ENCODE results near the gene NRG3.
A peak's percentile ranks its signal among the peaks of the same experiment; 100 is the strongest.

The NRG3 gene

GRCh38 chr10:81885491-81885890 lies 10.5 kb downstream of the NRG3 start:
- no peak for DNase-seq

- DNase-seq = no peak
Measured at GRCh38 chr10:81886939-81887338, 11.9 kb downstream of the NRG3 start.

- no peak for DNase-seq
Measured at GRCh38 chr10:81889181-81889769, 14.3 kb downstream of the NRG3 start.

- no peak for DNase-seq
Measured at GRCh38 chr10:81894616-81895015, 19.6 kb downstream of the NRG3 start.

- DNase-seq = no peak
Measured at GRCh38 chr10:81898518-81898917, 23.5 kb downstream of the NRG3 start.

- no peak for DNase-seq
Measured at GRCh38 chr10:81900989-81901388, 26.0 kb downstream of the NRG3 start.

- no peak for DNase-seq
Measured at GRCh38 chr10:81903472-81903871, 28.5 kb downstream of the NRG3 start.

- DNase-seq = no peak
Measured at GRCh38 chr10:81905161-81905560, 30.2 kb downstream of the NRG3 start.

GRCh38 chr10:81909453-81909852 lies 34.5 kb downstream of the NRG3 start:
- no peak for DNase-seq

GRCh38 chr10:81911328-81911727 lies 36.3 kb downstream of the NRG3 start:
- DNase-seq = no peak

GRCh38 chr10:81914736-81915503 lies 39.9 kb downstream of the NRG3 start:
- DNase-seq = no peak

GRCh38 chr10:81915504-81915897 lies 40.5 kb downstream of the NRG3 start:
- no peak for DNase-seq

- DNase-seq = no peak
Measured at GRCh38 chr10:81917666-81918065, 42.7 kb downstream of the NRG3 start.

GRCh38 chr10:81918766-81919165 lies 43.8 kb downstream of the NRG3 start:
- DNase-seq = no peak

GRCh38 chr10:81920213-81920829 lies 45.3 kb downstream of the NRG3 start:
- peak; percentile 11 for DNase-seq

- no peak for DNase-seq
Measured at GRCh38 chr10:81928119-81928518, 53.1 kb downstream of the NRG3 start.

GRCh38 chr10:81943583-81943982 lies 68.6 kb downstream of the NRG3 start:
- DNase-seq = no peak

- no peak for DNase-seq
Measured at GRCh38 chr10:81944609-81945008, 69.6 kb downstream of the NRG3 start.

GRCh38 chr10:81949283-81949682 lies 74.3 kb downstream of the NRG3 start:
- DNase-seq = no peak

- no peak for DNase-seq
Measured at GRCh38 chr10:81950358-81950757, 75.4 kb downstream of the NRG3 start.

- no peak for DNase-seq
Measured at GRCh38 chr10:81953420-81953819, 78.4 kb downstream of the NRG3 start.

GRCh38 chr10:81957976-81958375 lies 83.0 kb downstream of the NRG3 start:
- DNase-seq = no peak

GRCh38 chr10:81959016-81959415 lies 84.0 kb downstream of the NRG3 start:
- DNase-seq = no peak

GRCh38 chr10:81961451-81962184 lies 86.6 kb downstream of the NRG3 start:
- no peak for DNase-seq

All from activated CD4-positive, alpha-beta T cell treated with anti-CD3 and anti-CD28 coated beads, Interleukin-10, Interleukin-2, amounts not matched to agents 100 ng/mL and 50 ng/mL, durations not matched to agents 16 hours and 8 hours (primary cell).